HG03139 (cell line): ENCODE measurements around the gene TRIP13.
"Not testable (repeated sequence)": the region's sequence is repeated elsewhere in the genome, so short reads cannot be mapped to it uniquely, and the experiment has no call there.

Experiments used
- ATAC-seq: cut with Tn5 transposase; IDR thresholded peaks from one replicate; pipeline ENCODE4 v1.9.1; 2021; ENCODE audit not compliant: unreplicated experiment

The TRIP13 gene

GRCh38 chr5:871596-872298, 20.9 kb upstream of the TRIP13 start:
- no peak for ATAC-seq

- ATAC-seq, result no peak
Measured at GRCh38 chr5:872301-872700, 20.4 kb upstream of the TRIP13 start.

GRCh38 chr5:873328-873727, 19.4 kb upstream of the TRIP13 start:
- no peak for ATAC-seq

GRCh38 chr5:875931-876330, 16.8 kb upstream of the TRIP13 start:
- no peak for ATAC-seq

GRCh38 chr5:876398-877365, 16.0 kb upstream of the TRIP13 start:
- ATAC-seq, result no peak

GRCh38 chr5:878125-878524, 14.6 kb upstream of the TRIP13 start:
- no peak for ATAC-seq

GRCh38 chr5:878677-879076, 14.0 kb upstream of the TRIP13 start:
- not testable (repeated sequence) for ATAC-seq

- no peak for ATAC-seq
Measured at GRCh38 chr5:880816-881550, 11.7 kb upstream of the TRIP13 start.

- ATAC-seq, result no peak
Measured at GRCh38 chr5:881551-881935, 11.1 kb upstream of the TRIP13 start.

- no peak for ATAC-seq
Measured at GRCh38 chr5:882253-883183, 10.2 kb upstream of the TRIP13 start.

GRCh38 chr5:883475-884181, 9.1 kb upstream of the TRIP13 start:
- ATAC-seq, result no peak

- no peak for ATAC-seq
Measured at GRCh38 chr5:884345-885126, 8.1 kb upstream of the TRIP13 start.

GRCh38 chr5:885127-885442, 7.6 kb upstream of the TRIP13 start:
- ATAC-seq, result no peak

GRCh38 chr5:885529-885928, 7.2 kb upstream of the TRIP13 start:
- ATAC-seq, result no peak

- ATAC-seq, result no peak
Measured at GRCh38 chr5:886036-886435, 6.6 kb upstream of the TRIP13 start.

GRCh38 chr5:886716-887325, 5.9 kb upstream of the TRIP13 start:
- ATAC-seq, result no peak

- no peak for ATAC-seq
Measured at GRCh38 chr5:887947-888637, 4.6 kb upstream of the TRIP13 start.

- no peak for ATAC-seq
Measured at GRCh38 chr5:888638-889035, 4.0 kb upstream of the TRIP13 start.
